Tibial artery (tissue), 4 donors: ENCODE results near the gene ZNF346.

Experiments
- DNase-seq, 2 donors: peaks; one replicate each; pipeline ENCODE4 v3.0.0-alpha.2; 2019
- H3K27ac ChIP-seq, 2 donors: fragments of 200-600 bp; sonication (generic) in 1 of 2; 1 replicate in 1 of 2; 2 replicates in 1 of 2; pipeline ENCODE4 v1.5.1; 2018 to 2019; ENCODE audit warnings: mild to moderate bottlenecking in 1 of 2
- H3K27me3 ChIP-seq, 2 donors: fragments of 200-600 bp; sonication (generic) in 1 of 2; one replicate each; pipeline versions ENCODE4 v1.5.1 to v1.6.0; 2016 to 2019
- H3K36me3 ChIP-seq, 3 donors: fragments of 200-600 bp; sonication (generic) in 2 of 3; one replicate each; pipeline ENCODE4 v1.5.1; 2016 to 2019; ENCODE audit warnings: mild to moderate bottlenecking in 2 of 3
- H3K4me1 ChIP-seq, 4 donors: fragments of 200-600 bp; sonication (generic) in 2 of 4; 1 replicate in 3 of 4; 2 replicates in 1 of 4; pipeline ENCODE4 v1.5.1; 2016 to 2019
- H3K4me3 ChIP-seq, 2 donors: fragments of 200-600 bp; sonication (generic) in 1 of 2; 1 replicate in 1 of 2; 2 replicates in 1 of 2; pipeline ENCODE4 v1.5.1; 2018 to 2019; ENCODE audit warnings: mild to moderate bottlenecking in 2 of 2
- H3K9me3 ChIP-seq, 3 donors: fragments of 200-600 bp; sonication (generic) in 1 of 3; one replicate each; pipeline ENCODE4 v1.5.1; 2016 to 2019
- intact Hi-C: fragments of 100-400 bp; cut with DNase I; formaldehyde crosslinking; loops from one replicate; pipeline ENCODE4 v1.15.0; 2023; ENCODE audit warnings: low total_unique reads
- TF ChIP-seq, protein P1 (sequence below), 2 experiments: fragments of 200-600 bp in 1 of 2; fragments of 450-650 bp in 1 of 2; IDR thresholded peaks; one replicate each; pipeline ENCODE4 v1.5.1; 2017 to 2019; ENCODE audit warnings: antibody characterized with exemption in 2 of 2, mild to moderate bottlenecking in 1 of 2, moderate library complexity in 1 of 2

Gene ZNF346

DNA sequence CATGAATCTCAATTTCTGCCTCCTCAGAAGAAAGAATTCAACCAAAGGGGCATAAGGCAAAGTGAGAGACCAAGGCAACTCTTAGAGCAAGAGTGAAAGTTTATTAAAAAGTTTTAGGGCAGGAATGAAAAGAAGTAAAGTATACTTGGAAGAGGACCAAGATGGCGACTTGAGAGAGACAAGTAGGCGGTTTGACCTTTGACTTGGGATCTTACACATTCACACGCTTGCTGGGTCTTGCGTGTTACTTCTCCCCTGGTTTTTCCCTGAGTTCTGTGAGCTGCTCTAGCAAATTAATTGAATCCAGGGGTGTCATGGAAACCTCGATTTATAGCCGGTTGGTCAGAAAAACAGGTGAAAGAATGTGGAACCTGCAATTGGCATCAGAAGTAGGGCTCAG is 7.0 kb downstream of the ZNF346 start:
- H3K9me3 ChIP-seq: no peaks in the 10 kb centered on the region
- no peaks in the 10 kb centered on the region for H3K27me3 ChIP-seq
- H3K27ac ChIP-seq: no peak overlapping the region
- H3K36me3 ChIP-seq: peaks cover 0 to 16% (median 7%) of the 10 kb centered on the region in 3 donors
- intact Hi-C loops: no loop called here
- no peaks in the 10 kb centered on the region for H3K4me1 ChIP-seq
- TF ChIP-seq, protein P1, sequence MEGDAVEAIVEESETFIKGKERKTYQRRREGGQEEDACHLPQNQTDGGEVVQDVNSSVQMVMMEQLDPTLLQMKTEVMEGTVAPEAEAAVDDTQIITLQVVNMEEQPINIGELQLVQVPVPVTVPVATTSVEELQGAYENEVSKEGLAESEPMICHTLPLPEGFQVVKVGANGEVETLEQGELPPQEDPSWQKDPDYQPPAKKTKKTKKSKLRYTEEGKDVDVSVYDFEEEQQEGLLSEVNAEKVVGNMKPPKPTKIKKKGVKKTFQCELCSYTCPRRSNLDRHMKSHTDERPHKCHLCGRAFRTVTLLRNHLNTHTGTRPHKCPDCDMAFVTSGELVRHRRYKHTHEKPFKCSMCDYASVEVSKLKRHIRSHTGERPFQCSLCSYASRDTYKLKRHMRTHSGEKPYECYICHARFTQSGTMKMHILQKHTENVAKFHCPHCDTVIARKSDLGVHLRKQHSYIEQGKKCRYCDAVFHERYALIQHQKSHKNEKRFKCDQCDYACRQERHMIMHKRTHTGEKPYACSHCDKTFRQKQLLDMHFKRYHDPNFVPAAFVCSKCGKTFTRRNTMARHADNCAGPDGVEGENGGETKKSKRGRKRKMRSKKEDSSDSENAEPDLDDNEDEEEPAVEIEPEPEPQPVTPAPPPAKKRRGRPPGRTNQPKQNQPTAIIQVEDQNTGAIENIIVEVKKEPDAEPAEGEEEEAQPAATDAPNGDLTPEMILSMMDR (IDR thresholded peaks at IDR 0.05): no peak
- no peak overlapping the region for H3K4me3 ChIP-seq
- DNase-seq: no peak

DNA sequence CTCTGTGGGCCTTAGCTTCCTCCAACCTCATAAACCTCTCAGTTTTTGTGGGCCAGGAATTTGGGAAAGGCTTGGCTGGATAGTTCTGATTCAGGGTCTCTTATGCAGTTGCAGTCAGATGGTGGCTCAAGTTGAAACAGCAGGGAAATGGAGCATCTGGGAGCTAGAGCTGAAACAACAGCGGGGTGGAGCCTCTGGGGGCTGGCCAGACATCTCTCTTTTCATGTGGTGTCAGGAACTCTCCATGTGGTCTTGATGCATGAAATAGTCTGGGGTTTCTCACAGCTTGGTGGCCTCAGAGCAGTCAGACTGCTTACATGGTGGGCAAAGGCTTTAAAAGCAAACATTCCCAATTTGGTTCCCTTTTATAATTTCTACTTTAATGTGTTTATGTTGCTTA is 13.5 kb downstream of the ZNF346 start:
- Histone ChIP-seq H3K4me3 (no peak overlapping the region), H3K4me1 (peaks cover 0 to 9% (median 6%) of the 10 kb centered on the region in 4 donors), H3K27ac (no peak overlapping the region), H3K27me3 (no peaks in the 10 kb centered on the region), H3K36me3 (peaks cover 0 to 7% (median 6%) of the 10 kb centered on the region in 3 donors), H3K9me3 (no peaks in the 10 kb centered on the region)
- intact Hi-C loops: no loop called here
- DNase-seq: no peak
- TF ChIP-seq, protein P1 (IDR thresholded peaks at IDR 0.05): no peak

DNA sequence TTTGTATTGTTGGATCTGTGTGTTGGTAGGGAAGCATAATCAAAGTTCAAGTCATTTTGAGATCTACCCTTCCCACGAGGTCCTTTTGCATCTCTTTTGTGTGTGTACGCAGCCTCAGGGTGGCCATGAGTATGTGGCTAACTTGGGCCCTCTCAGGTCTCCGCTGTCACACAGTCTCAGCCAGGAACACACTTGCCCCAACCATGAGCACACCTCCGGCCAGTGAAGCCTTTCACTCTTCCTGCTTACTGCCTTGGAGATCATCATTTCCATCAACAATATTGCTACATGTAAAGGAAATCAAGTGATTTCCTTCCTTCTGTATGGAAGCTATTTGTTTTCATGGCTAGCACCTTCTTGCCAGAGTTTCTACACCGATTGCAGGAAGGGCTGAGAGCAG is 13.9 kb downstream of the ZNF346 start:
- intact Hi-C loops: no loop called here
- Histone ChIP-seq H3K4me1 (peaks cover 0 to 13% (median 8%) of the 10 kb centered on the region in 4 donors), H3K27me3 (no peaks in the 10 kb centered on the region), H3K36me3 (peaks cover 2 to 9% (median 9%) of the 10 kb centered on the region in 3 donors), H3K9me3 (no peaks in the 10 kb centered on the region), H3K27ac (no peak overlapping the region), H3K4me3 (no peak overlapping the region)
- TF ChIP-seq, protein P1 (IDR thresholded peaks at IDR 0.05): no peak
- no peak for DNase-seq

DNA sequence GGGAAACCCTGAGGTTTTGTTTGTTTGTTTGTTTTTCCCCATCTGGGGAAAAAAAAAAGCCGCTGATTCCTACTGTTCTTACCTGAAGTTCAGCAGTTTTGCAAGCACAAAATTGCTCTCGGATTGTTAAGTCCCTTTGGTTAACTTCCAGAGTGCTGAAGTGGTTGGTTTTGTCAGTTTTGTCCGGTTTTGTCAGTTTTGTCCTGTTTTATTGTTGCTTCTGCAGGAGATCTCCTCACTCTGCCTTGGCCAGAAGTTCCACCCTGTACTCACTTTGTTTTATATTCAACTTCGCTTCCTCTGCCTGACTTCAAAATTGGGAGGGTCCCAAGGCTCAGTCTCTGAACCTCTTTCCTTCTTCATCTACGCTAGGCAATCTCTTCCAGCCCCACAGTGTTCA is 14.4 kb downstream of the ZNF346 start:
- Histone ChIP-seq H3K4me3 (no peak overlapping the region), H3K27me3 (no peaks in the 10 kb centered on the region), H3K27ac (no peak overlapping the region), H3K9me3 (no peaks in the 10 kb centered on the region), H3K36me3 (peaks cover 6 to 14% (median 13%) of the 10 kb centered on the region in 3 donors), H3K4me1 (peaks cover 0 to 14% (median 9%) of the 10 kb centered on the region in 4 donors)
- TF ChIP-seq, protein P1 (IDR thresholded peaks at IDR 0.05): no peak
- intact Hi-C loops: no loop called here
- DNase-seq: no peak

DNA sequence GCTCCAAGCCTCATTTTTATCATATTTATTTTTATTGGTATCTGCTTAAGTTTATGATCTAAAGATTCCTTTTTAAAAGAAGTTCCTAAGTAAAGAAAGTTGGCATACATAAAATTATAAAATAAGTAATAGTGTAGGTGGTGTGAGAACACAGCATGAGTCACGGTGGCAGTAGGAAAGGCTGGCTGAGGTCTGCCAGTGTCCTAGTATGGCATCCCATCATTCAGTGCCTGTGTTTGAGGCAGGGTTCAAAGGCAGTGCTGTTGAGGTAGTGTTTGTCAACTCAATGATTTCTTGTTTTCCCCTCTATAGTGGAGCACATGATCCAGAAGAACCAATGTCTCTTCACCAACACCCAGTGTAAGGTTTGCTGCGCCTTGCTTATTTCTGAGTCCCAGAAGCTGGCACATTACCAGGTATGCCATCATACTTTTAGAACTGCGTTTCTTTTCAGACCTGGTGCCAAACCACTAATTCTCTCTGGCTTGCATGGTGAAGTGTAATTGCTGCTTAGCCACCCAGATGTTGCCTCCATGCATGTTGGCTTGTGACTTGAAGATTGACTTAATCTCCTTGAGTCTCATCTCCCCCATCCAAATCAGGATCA is 18.4 kb downstream of the ZNF346 start:
- Histone ChIP-seq H3K4me3 (no peak overlapping the region), H3K27ac (peak overlapping the region; percentile 14 to 42), H3K4me1 (peaks cover 0 to 14% (median 9%) of the 10 kb centered on the region in 4 donors), H3K36me3 (peaks cover 31 to 47% (median 42%) of the 10 kb centered on the region in 3 donors), H3K27me3 (no peaks in the 10 kb centered on the region), H3K9me3 (no peaks in the 10 kb centered on the region)
- TF ChIP-seq, protein P1 (IDR thresholded peaks at IDR 0.05): no peak
- intact Hi-C loops: no loop called here
- DNase-seq: no peak
